ENCODE measurements around the gene TCP10L.
"Not testable (repeated sequence)": the region's sequence is repeated elsewhere in the genome, so short reads cannot be mapped to it uniquely, and the experiment has no call there.

TCP10L gene

DNA sequence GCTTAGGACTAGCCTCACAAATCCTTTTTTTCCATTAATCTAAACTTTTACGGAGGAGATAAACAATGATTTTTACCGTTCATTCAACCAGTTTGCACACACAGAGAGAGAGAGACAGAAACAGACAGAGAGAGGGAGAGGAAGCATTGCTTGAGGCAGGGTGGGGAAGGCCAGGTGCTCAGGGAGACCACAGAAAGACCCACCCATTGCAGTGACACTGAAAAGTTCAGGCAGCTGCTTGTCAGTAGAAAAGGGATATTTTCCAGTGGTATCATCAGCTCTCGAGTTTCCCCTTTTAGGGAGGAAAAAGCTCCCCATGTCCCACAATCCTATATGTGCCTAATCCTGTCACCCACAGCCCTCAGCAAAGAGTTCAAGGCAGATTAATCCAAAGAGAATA is 27.2 kb downstream of the TCP10L start:
- no peak for DNase-seq (ENCODE audit: low read depth in 2 of 3, low spot score in 2 of 3)

DNA sequence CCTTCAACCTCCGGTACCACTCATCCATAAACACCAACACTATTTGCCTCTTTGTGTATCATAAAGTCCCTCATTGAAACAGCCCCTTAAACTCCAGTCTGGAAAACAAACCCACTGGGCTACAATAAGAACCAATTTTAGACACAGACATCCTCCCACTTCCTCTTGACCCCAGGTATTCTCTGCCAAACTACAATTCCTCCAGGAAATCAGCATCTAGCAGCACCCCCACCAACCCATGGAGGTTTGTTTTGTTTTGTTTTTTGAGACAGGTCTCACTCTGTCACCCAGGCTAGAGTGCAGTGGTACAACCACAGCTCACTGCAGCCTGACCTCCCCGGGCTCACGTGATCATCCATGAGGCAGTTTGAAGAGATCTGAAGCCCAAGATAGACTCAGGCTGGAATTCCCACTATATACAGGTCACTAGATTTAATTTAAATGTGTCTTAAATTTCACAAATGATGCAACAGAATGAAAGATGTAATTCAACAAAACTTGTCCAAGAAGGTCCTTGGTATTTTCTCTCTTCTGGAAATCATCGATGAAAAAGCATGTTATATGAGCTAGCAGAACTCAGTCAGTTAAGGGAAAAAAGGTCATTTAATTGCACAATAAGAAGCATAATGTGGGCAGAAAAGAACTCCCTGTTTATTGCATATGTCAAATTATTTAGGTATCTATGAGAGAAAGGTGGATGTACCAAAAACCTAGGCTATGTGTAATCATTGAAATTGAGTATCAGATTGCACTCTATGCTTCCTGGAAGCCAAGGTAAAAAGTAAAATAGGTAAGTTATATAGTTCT is 30.3 kb downstream of the TCP10L start:
- DNase-seq (ENCODE audit: low read depth in 2 of 3, low spot score in 2 of 3) = no peak

DNA sequence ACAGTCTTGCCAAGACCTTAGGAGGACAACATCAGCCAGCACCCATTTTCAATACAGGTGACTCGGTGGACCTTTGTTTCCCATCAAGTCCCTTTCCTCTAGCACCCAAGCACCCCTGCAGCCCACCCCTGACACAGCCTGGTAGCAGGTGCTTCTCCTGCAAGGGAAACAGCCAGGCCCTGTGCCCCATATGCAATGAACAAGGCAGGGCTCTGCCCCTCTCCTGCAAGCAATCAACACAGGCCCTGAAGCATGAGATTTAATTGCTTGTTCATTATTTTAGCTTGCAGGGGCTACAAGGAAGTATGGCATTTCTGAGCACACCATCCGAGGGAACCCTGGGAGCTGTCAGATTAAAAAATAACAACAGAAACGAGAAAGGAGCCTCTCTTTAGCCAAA is 35.4 kb downstream of the TCP10L start:
- DNase-seq (ENCODE audit: low read depth in 2 of 3, low spot score in 2 of 3) = no peak

DNA sequence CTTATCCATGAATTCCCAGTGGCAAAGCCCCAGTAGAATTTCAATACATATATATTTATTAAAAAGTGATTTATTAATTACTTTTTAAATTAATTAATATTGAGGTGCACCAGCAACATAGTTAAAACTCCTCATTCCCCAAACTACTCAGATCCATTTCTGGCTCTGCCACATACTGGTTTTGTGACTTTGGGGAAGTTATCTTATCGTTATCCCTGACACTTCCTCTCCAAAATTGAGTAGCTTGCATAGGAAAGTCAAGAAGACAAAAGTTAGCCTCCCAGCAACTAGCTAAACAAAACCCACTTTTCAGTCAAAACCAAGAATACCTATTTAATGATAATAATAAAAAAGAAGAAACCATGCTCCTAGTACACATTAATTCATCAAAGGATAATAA is 35.9 kb downstream of the TCP10L start:
- DNase-seq (ENCODE audit: low read depth in 2 of 3, low spot score in 2 of 3) = no peak

DNA sequence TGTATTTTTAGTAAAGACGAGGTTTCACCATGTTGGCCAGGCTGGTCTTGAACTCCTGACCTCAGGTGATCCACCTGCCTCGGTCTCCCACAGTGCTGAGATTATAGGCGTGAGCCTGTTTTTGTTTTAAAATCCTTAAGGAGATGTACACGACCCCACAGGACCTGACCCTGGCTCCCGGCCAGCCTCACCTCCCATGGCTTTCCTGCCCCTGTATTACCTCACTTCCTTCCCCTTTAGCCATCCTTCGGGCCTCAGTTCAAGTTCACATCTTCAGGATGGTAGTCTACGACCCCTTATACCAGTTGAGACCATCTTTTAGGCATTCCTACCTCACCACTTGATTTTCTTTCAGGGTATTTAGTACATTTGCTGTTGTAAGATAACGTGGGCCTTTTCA is 36.3 kb downstream of the TCP10L start:
- DNase-seq (ENCODE audit: low read depth in 2 of 3, low spot score in 2 of 3) = no peak

GRCh38 chr21:32547018-32547417 is 38.3 kb downstream of the TCP10L start:
- DNase-seq (ENCODE audit: low read depth in 2 of 3, low spot score in 2 of 3) = no peak

GRCh38 chr21:32545948-32546441 is 39.3 kb downstream of the TCP10L start:
- no peak for DNase-seq (ENCODE audit: low read depth in 2 of 3, low spot score in 2 of 3)

DNA sequence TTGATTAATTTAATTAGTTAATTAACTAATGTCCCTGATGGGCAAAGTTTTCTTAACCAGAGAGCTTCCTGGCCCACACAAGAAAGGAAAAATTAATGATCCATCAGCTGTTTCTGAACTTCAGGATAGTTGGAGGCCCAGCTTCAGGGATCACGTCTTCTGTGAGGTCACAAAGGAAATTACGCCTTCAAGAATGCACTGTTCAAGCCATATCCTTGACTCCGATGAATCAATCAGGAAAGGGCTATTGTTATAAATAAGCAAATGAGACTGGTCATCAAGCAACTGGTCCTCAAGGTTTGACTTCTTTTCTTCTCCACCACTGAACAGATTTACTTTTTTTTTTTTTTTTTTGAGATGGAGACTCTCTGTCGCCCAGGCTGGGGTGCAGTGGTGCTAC is 40.6 kb downstream of the TCP10L start:
- no peak for DNase-seq (ENCODE audit: low read depth in 2 of 3, low spot score in 2 of 3)

- no peak for DNase-seq (ENCODE audit: low read depth in 2 of 3, low spot score in 2 of 3)
Measured at GRCh38 chr21:32543975-32544374, 41.3 kb downstream of the TCP10L start.

GRCh38 chr21:32543056-32543455 is 42.3 kb downstream of the TCP10L start:
- DNase-seq (ENCODE audit: low read depth in 2 of 3, low spot score in 2 of 3) = not testable (repeated sequence)

- no peak for DNase-seq (ENCODE audit: low read depth in 2 of 3, low spot score in 2 of 3)
Measured at GRCh38 chr21:32539378-32539777, 45.9 kb downstream of the TCP10L start.

DNA sequence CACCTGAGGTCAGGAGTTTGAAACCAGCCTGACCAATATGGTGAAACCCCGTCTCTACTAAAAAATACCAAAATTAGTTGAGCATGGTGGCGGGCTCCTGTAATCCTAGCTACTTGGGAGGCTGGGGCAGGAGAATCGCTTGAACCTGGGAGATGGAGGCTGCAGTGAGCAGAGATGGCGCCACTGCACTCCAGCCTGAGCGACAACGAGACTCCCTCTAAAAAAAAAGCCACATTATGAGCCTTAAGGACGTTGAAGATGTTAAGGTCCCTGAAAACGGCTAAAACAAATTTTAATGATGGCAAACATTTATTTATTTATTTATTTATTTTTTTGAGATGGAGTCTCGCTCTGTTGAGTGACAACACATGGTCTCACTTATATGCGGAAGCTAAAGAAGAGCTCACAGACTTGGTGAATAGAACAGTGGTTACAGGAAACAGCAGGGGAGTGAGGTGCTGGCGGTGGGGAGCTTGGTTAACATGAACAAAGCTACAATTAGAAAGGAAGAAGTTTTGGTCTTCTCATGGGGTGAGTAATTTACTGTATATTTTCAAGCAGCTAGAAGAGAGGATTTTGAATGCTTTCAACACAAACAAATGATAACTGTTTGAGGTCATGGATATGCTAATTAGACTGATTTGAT is 47.1 kb downstream of the TCP10L start:
- no peak for DNase-seq (ENCODE audit: low read depth in 2 of 3, low spot score in 2 of 3)

- DNase-seq (ENCODE audit: low read depth in 2 of 3, low spot score in 2 of 3) = no peak
Measured at GRCh38 chr21:32537569-32537881, 47.8 kb downstream of the TCP10L start.

- DNase-seq (ENCODE audit: low read depth in 2 of 3, low spot score in 2 of 3) = no peak
Measured at GRCh38 chr21:32535612-32536011, 49.7 kb downstream of the TCP10L start.

GRCh38 chr21:32534113-32534512 is 51.2 kb downstream of the TCP10L start:
- no peak for DNase-seq (ENCODE audit: low read depth in 2 of 3, low spot score in 2 of 3)

DNA sequence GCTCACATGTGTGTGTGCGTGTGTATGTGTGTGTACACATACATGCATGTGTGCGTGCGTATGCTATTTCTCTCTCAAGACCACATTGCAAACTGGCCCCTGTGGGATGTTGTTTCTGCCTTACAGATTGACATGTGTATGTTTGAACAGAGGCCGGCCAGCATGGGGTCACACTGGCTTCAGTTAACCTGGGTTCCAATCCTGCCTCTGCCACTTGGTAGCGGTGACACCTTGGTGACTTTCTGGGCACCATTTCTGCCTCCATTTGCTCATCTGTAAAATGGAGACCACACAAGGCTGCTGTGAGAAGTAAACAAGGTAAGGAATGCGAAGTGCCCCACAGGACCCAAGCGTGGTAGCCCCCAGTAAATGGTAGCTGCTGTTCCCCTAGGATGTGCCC is 51.7 kb downstream of the TCP10L start:
- no peak for DNase-seq (ENCODE audit: low read depth in 2 of 3, low spot score in 2 of 3)

- DNase-seq (ENCODE audit: low read depth in 2 of 3, low spot score in 2 of 3) = no peak
Measured at GRCh38 chr21:32533053-32533452, 52.3 kb downstream of the TCP10L start.

DNA sequence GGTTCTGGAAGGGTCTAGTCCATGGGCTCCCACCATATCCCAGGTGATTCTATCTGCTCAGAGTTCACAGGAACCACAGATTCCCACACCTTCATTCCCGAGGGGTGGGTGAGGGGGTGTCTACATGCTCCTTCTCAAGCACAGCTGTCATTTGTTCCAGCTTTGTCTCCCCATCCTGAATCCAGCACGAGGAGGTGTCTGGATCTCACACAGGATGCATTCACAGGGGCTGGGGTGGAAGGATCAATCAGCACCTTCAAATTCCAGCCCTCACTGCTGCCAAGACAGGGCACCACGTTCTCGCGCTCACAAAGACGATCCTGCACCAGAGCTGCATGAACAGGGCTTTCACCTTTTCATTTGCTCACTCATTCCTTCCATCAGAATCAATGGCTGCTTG is 52.7 kb downstream of the TCP10L start:
- DNase-seq (ENCODE audit: low read depth in 2 of 3, low spot score in 2 of 3) = no peak

- not testable (repeated sequence) for DNase-seq (ENCODE audit: low read depth in 2 of 3, low spot score in 2 of 3)
Measured at GRCh38 chr21:32531561-32531960, 53.8 kb downstream of the TCP10L start.

GRCh38 chr21:32530809-32531208 is 54.5 kb downstream of the TCP10L start:
- not testable (repeated sequence) for DNase-seq (ENCODE audit: low read depth in 2 of 3, low spot score in 2 of 3)

DNA sequence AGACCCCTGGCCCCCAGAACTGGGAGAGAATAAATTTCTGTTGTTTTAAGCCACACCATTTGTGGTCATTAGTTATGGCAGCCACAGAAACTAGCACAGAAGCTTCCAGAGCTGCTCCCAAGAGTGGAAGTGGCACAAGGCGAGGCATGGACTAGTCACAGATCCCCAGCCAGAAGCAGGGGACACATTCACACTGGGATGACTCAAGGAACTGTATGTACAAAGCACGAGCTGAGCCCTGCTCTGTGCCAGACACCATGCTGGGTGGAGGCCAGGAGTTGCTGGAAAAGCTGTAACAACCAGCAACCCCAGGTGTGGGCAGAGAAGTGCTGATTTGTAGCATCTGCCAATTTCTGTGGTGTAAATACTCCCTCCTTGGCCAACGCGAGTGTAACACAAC is 55.6 kb downstream of the TCP10L start:
- no peak for DNase-seq (ENCODE audit: low read depth in 2 of 3, low spot score in 2 of 3)

- no peak for DNase-seq (ENCODE audit: low read depth in 2 of 3, low spot score in 2 of 3)
Measured at GRCh38 chr21:32525282-32525681, 60.0 kb downstream of the TCP10L start.
